Stimulated activated CD8-positive, alpha-beta memory T cell treated with anti-CD3 and anti-CD28 coated beads, Interleukin-4, amount 100 ng/mL, for 1 hour (primary cell): ENCODE results near the gene RNF146.
"Not testable (repeated sequence)": the region's sequence is repeated elsewhere in the genome, so short reads cannot be mapped to it uniquely, and the experiment has no call there.

Source experiments
- DNase-seq, 2 donors: peaks; one replicate each; pipeline ENCODE4 v3.0.0-alpha.2; 2020; ENCODE audit warnings: low read depth in 2 of 2, low spot score in 1 of 2

Gene RNF146

GRCh38 chr6:127282184-127282583 is 15.5 kb downstream of the RNF146 start:
- no peak for DNase-seq

- no peak for DNase-seq
Observed at GRCh38 chr6:127288705-127289104, 22.0 kb downstream of the RNF146 start.

- DNase-seq = no peak
Observed at GRCh38 chr6:127289934-127290333, 23.3 kb downstream of the RNF146 start.

- DNase-seq = no peak
Observed at GRCh38 chr6:127290391-127291265, 24.0 kb downstream of the RNF146 start.

GRCh38 chr6:127291495-127291894 is 24.8 kb downstream of the RNF146 start:
- no peak for DNase-seq

- DNase-seq = no peak
Observed at GRCh38 chr6:127297502-127298070, 30.9 kb downstream of the RNF146 start.

- DNase-seq = no peak
Observed at GRCh38 chr6:127298475-127298874, 31.8 kb downstream of the RNF146 start.

- no peak for DNase-seq
Observed at GRCh38 chr6:127299522-127300240, 33.0 kb downstream of the RNF146 start.

GRCh38 chr6:127300411-127300810 is 33.7 kb downstream of the RNF146 start:
- no peak for DNase-seq

- DNase-seq = no peak
Observed at GRCh38 chr6:127301199-127301700, 34.6 kb downstream of the RNF146 start.

- DNase-seq = no peak
Observed at GRCh38 chr6:127302728-127303660, 36.3 kb downstream of the RNF146 start.

GRCh38 chr6:127303917-127304316 is 37.3 kb downstream of the RNF146 start:
- no peak for DNase-seq

GRCh38 chr6:127305741-127306140 is 39.1 kb downstream of the RNF146 start:
- DNase-seq = no peak

GRCh38 chr6:127317388-127318128 is 50.9 kb downstream of the RNF146 start:
- no peak for DNase-seq

GRCh38 chr6:127319686-127320085 is 53.0 kb downstream of the RNF146 start:
- no peak for DNase-seq

- DNase-seq = no peak
Observed at GRCh38 chr6:127328043-127328609, 61.5 kb downstream of the RNF146 start.

- DNase-seq = not testable (repeated sequence)
Observed at GRCh38 chr6:127331256-127331655, 64.6 kb downstream of the RNF146 start.

GRCh38 chr6:127332383-127332961 is 65.8 kb downstream of the RNF146 start:
- no peak for DNase-seq
